HCT116 (cell line): ENCODE measurements around the gene SLC44A5. TPM values are rescaled to one million over a fixed set of nuclear protein-coding genes. Genes with fewer than 3 reads are reported as not detected.

Experiments
- ATAC-seq: fragments of 200-7000 bp; cut with Tn5 transposase; 2 replicates; pipeline ENCODE4 v1.9.1; 2020; ENCODE audit warnings: mild to moderate bottlenecking, moderate library complexity
- BruUV-seq: library from RNA; stranded (reverse); fragments of 400-500 nt; replicated peaks from 2 replicates; lab custom pipeline; 2021; lab: Mats Ljungman, UMichigan
- CTCF ChIA-PET: fragments of 300-600 bp; sonication (Branson Sonifier 250); formaldehyde crosslinking; loops from one replicate; lab custom pipeline; 2021; ENCODE audit warnings: antibody characterized with exemption; lab: Charles Lee
- POLR2A ChIA-PET: fragments of 300-600, 350-600 bp; sonication (Branson Sonifier 250); formaldehyde crosslinking; loops from one replicate; lab custom pipeline; 2021; ENCODE audit warnings: antibody characterized with exemption; lab: Charles Lee
- RAD21 ChIA-PET, 2 experiments: fragments of 300-600 bp; sonication (Branson Sonifier 250); formaldehyde crosslinking; loops; one replicate each; lab custom pipeline; 2023; ENCODE audit warnings: low total read pairs in 2 of 2; ENCODE audit not compliant: uncharacterized antibody in 2 of 2, unreplicated experiment in 2 of 2, low non-redundant PET in 1 of 2; lab: Charles Lee
- DNase-seq: peaks from one replicate; pipeline ENCODE4 v3.0.0-alpha.2; 2010; ENCODE audit warnings: low read depth, low spot score
- H2AFZ ChIP-seq: fragments of 200-600 bp; shearing (Covaris generic), sonication (generic); 2 replicates; pipeline ENCODE4 v1.6.1; 2017; ENCODE audit warnings: low read depth, mixed run types, mixed read lengths, antibody characterized with exemption, low read length; ENCODE audit not compliant: poor library complexity, severe bottlenecking
- H3K27ac ChIP-seq: 2 replicates; pipeline ENCODE4 v1.5.1; 2012; ENCODE audit warnings: low read depth, low read length
- H3K27me3 ChIP-seq: fragments of 200-600 bp; sonication (generic); 2 replicates; pipeline ENCODE4 v1.6.1; 2016; ENCODE audit warnings: mixed run types, low read length, mixed read lengths; ENCODE audit not compliant: insufficient read depth
- H3K36me3 ChIP-seq, 2 experiments: fragments of 200-500 bp in 1 of 2; fragments of 200-600 bp in 1 of 2; sonication (Bioruptor generic) in 1 of 2; sonication (generic) in 1 of 2; 2 replicates each; pipeline versions ENCODE4 v1.5.1 to v1.6.1; 2014 to 2016; ENCODE audit warnings: low read length in 2 of 2, inconsistent platforms in 1 of 2, mixed read lengths in 1 of 2, mixed run types in 1 of 2; ENCODE audit not compliant: insufficient read depth in 2 of 2, control insufficient read depth in 1 of 2
- H3K4me1 ChIP-seq, 2 experiments: fragments of 200-600 bp in 1 of 2; sonication (generic) in 1 of 2; 2 replicates each; pipeline versions ENCODE4 v1.5.1 to v1.6.1; 2012 to 2017; ENCODE audit warnings: low read length in 2 of 2, inconsistent platforms in 1 of 2, mild to moderate bottlenecking in 1 of 2, mixed read lengths in 1 of 2, mixed run types in 1 of 2, moderate library complexity in 1 of 2; ENCODE audit not compliant: insufficient read depth in 2 of 2, control insufficient read depth in 1 of 2
- H3K4me2 ChIP-seq: fragments of 200-600 bp; sonication (generic); 2 replicates; pipeline ENCODE4 v1.6.1; 2017; ENCODE audit warnings: mixed run types, low read length, mixed read lengths
- H3K4me3 ChIP-seq, 2 experiments: fragments of 200-600 bp in 1 of 2; sonication (generic) in 1 of 2; replicated peaks in 1 of 2; 2 replicates each; pipeline ENCODE4 v1.5.1; 2011 to 2016; ENCODE audit warnings: low read length in 2 of 2, control low read depth in 1 of 2, low read depth in 1 of 2, mild to moderate bottlenecking in 1 of 2, mixed read lengths in 1 of 2, mixed run types in 1 of 2
- H3K79me2 ChIP-seq: fragments of 200-600 bp; sonication (generic); 2 replicates; pipeline ENCODE4 v1.6.1; 2017; ENCODE audit warnings: mild to moderate bottlenecking, mixed run types, low read length, moderate library complexity, mixed read lengths; ENCODE audit not compliant: insufficient read depth
- H3K9ac ChIP-seq: fragments of 200-600 bp; sonication (generic); 2 replicates; pipeline ENCODE4 v1.6.1; 2016; ENCODE audit warnings: low read length, mixed read lengths
- H3K9me2 ChIP-seq: fragments of 200-600 bp; sonication (generic), shearing (Covaris generic); 2 replicates; pipeline ENCODE4 v1.6.1; 2017; ENCODE audit warnings: mixed run types, mild to moderate bottlenecking, moderate library complexity; ENCODE audit not compliant: insufficient read depth
- H3K9me3 ChIP-seq, 2 experiments: fragments of 200-500 bp in 1 of 2; fragments of 200-600 bp in 1 of 2; sonication (Bioruptor generic) in 1 of 2; sonication (generic) in 1 of 2; 2 replicates each; pipeline ENCODE4 v1.6.1; 2014 to 2017; ENCODE audit warnings: low read length in 2 of 2, mixed read lengths in 2 of 2, inconsistent platforms in 1 of 2, low read depth in 1 of 2, mild to moderate bottlenecking in 1 of 2, mixed run types in 1 of 2, moderate library complexity in 1 of 2; ENCODE audit not compliant: control insufficient read depth in 1 of 2, insufficient read depth in 1 of 2
- H4K20me1 ChIP-seq: fragments of 200-600 bp; sonication (generic), shearing (Covaris generic); 2 replicates; pipeline ENCODE4 v1.6.1; 2017; ENCODE audit warnings: mixed run types, mild to moderate bottlenecking, moderate library complexity; ENCODE audit not compliant: insufficient read depth
- CBX3 ChIP-seq: IDR thresholded peaks from 2 replicates; pipeline ENCODE4 v1.6.1; 2012; ENCODE audit warnings: low read depth
- ELF1 ChIP-seq: IDR thresholded peaks from 2 replicates; pipeline ENCODE4 v1.6.1; 2012; ENCODE audit warnings: low read depth, borderline replicate concordance
- FOSL1 ChIP-seq: IDR thresholded peaks from 2 replicates; pipeline ENCODE4 v1.6.1; 2012; ENCODE audit warnings: low read depth
- JUND ChIP-seq: IDR thresholded peaks from 2 replicates; pipeline ENCODE4 v1.6.1; 2012
- SIN3A ChIP-seq: IDR thresholded peaks from 2 replicates; pipeline ENCODE4 v1.6.1; 2012; ENCODE audit warnings: low read depth
- TCF7L2 ChIP-seq: IDR thresholded peaks from 2 replicates; pipeline ENCODE4 v1.7.0; 2011; ENCODE audit warnings: borderline replicate concordance, inconsistent platforms; ENCODE audit not compliant: insufficient read depth, insufficient read length; ENCODE audit errors: extremely low read depth
- YY1 ChIP-seq: IDR thresholded peaks from 2 replicates; pipeline ENCODE4 v1.6.1; 2011; ENCODE audit warnings: low read length, low read depth, moderate library complexity, mild to moderate bottlenecking; ENCODE audit not compliant: insufficient replicate concordance; ENCODE audit errors: extremely low read depth
- ZNF274 ChIP-seq: fragments of 200-500 bp; sonication (Bioruptor generic); IDR thresholded peaks from 2 replicates; pipeline ENCODE4 v1.6.1; 2014; ENCODE audit warnings: mild to moderate bottlenecking, low read depth, low read length, inconsistent platforms
- intact Hi-C: fragments of 100-400 bp; cut with micrococcal nuclease; formaldehyde crosslinking; loops from 2 replicates; pipeline ENCODE4 v1.10.0; 2022
- total RNA-seq: library from RNA; stranded (reverse); gene quantifications from one replicate; pipeline ENCODE4 v1.2.1, GENCODE V29; 2021; ENCODE audit not compliant: unreplicated experiment
- TF ChIP-seq, protein P1 (sequence below): IDR thresholded peaks from 2 replicates; pipeline ENCODE4 v1.6.1; 2012
- TF ChIP-seq, protein P2 (sequence below): IDR thresholded peaks from 2 replicates; pipeline ENCODE4 v1.6.1; 2012; ENCODE audit warnings: low read depth

Gene SLC44A5
- total RNA-seq, 1 experiment from 2014 or later = 2.4 TPM

DNA sequence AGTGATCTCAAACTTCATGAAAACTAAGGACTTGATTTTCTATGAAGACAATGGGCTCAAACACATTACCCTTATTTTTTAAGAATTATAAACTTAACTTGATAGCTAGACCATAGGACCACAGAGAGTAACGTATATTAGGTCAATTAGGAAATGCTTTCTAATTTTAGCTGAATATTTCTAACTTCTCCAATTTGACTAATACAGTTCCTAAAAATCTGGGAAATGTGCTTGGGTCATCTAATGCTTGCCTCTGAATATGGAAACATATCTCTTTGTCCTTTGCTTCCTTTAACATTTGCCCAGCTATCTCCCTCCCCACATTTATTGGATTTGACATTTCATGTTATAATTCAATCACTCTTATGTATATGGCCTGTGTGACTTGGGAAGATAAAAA is 335.3 kb downstream of the SLC44A5 start:
- no peaks in the 10 kb centered on the region for H3K79me2 ChIP-seq
- POLR2A ChIA-PET = no interaction called here
- CTCF ChIA-PET = interaction anchor here (1.2 kb wide), 1 partner anchor 10 kb away, joined by 7 read pairs; no protein-coding TSS in a partner anchor
- intact Hi-C loops = no loop called here
- ATAC-seq (no peak), DNase-seq (no peak)
- H3K9me3 ChIP-seq = no peaks in the 10 kb centered on the region
- no peaks in the 10 kb centered on the region for H3K36me3 ChIP-seq
- no peak overlapping the region for H3K27ac ChIP-seq
- no peak overlapping the region for H3K4me3 ChIP-seq
- H3K4me1 ChIP-seq = no peaks in the 10 kb centered on the region
- no peaks in the 10 kb centered on the region for H4K20me1 ChIP-seq
- H3K9me2 ChIP-seq = no peaks in the 10 kb centered on the region
- H2AFZ ChIP-seq = no peak overlapping the region
- no peaks in the 10 kb centered on the region for H3K27me3 ChIP-seq
- H3K4me2 ChIP-seq = no peak overlapping the region
- no TSS peak for BruUV-seq
- H3K9ac ChIP-seq = no peak overlapping the region
- RAD21 ChIA-PET = no interaction called here
- TF ChIP-seq ELF1 (no peak), JUND (no peak), SIN3A (no peak), CBX3 (no peak)

DNA sequence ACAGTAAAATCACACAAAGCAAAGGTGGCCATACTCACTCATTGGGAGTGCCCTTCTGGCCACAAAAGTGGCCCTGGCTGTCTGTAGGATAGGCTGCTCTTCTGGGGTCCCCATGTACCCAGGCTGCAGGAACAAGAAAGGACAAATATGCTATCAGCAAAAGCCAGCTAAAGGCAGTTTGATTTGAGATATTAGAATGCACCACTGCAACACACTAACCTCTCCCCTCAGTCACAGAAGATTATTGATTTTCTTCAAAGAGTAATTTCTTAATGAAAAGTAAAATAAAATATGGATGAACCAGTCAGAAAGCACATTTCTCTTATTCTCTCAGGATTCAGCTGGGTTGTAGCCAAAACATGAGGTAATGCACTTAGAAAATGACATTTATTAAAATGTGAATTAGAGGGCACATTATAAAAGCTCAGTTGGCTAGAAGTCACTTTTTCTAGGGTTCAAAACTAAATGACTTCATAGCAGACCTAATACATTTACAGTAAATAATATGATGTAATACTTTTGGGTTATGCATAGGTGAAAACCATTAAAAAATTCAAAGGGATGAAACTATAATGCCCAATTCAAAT is 335.9 kb downstream of the SLC44A5 start:
- Histone ChIP-seq H3K79me2 (no peaks in the 10 kb centered on the region), H3K27ac (no peak overlapping the region), H4K20me1 (no peaks in the 10 kb centered on the region), H3K27me3 (no peaks in the 10 kb centered on the region), H3K9me2 (no peaks in the 10 kb centered on the region), H3K9me3 (no peaks in the 10 kb centered on the region), H3K9ac (no peak overlapping the region), H3K36me3 (no peaks in the 10 kb centered on the region), H2AFZ (no peak overlapping the region), H3K4me3 (no peak overlapping the region), H3K4me1 (no peaks in the 10 kb centered on the region), H3K4me2 (no peak overlapping the region)
- CTCF ChIA-PET = interaction anchor here (1.2 kb wide), 1 partner anchor 9 kb away, joined by 7 read pairs; no protein-coding TSS in a partner anchor
- DNase-seq (no peak), ATAC-seq (no peak)
- intact Hi-C loops = no loop called here
- no TSS peak for BruUV-seq
- RAD21 ChIA-PET = no interaction called here
- POLR2A ChIA-PET = no interaction called here
- TF ChIP-seq FOSL1 = no peak
- TF ChIP-seq TCF7L2 = no peak
- TF ChIP-seq, protein P1, sequence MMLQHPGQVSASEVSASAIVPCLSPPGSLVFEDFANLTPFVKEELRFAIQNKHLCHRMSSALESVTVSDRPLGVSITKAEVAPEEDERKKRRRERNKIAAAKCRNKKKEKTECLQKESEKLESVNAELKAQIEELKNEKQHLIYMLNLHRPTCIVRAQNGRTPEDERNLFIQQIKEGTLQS = no peak
- TF ChIP-seq, protein P2, sequence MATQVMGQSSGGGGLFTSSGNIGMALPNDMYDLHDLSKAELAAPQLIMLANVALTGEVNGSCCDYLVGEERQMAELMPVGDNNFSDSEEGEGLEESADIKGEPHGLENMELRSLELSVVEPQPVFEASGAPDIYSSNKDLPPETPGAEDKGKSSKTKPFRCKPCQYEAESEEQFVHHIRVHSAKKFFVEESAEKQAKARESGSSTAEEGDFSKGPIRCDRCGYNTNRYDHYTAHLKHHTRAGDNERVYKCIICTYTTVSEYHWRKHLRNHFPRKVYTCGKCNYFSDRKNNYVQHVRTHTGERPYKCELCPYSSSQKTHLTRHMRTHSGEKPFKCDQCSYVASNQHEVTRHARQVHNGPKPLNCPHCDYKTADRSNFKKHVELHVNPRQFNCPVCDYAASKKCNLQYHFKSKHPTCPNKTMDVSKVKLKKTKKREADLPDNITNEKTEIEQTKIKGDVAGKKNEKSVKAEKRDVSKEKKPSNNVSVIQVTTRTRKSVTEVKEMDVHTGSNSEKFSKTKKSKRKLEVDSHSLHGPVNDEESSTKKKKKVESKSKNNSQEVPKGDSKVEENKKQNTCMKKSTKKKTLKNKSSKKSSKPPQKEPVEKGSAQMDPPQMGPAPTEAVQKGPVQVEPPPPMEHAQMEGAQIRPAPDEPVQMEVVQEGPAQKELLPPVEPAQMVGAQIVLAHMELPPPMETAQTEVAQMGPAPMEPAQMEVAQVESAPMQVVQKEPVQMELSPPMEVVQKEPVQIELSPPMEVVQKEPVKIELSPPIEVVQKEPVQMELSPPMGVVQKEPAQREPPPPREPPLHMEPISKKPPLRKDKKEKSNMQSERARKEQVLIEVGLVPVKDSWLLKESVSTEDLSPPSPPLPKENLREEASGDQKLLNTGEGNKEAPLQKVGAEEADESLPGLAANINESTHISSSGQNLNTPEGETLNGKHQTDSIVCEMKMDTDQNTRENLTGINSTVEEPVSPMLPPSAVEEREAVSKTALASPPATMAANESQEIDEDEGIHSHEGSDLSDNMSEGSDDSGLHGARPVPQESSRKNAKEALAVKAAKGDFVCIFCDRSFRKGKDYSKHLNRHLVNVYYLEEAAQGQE = no peak
- no peak for TF ChIP-seq YY1
- TF ChIP-seq ZNF274 = no peak
